GM19397 (cell line): Measurements from ENCODE around the gene CTNNA2.

ENCODE experiments used
- ATAC-seq: cut with Tn5 transposase; IDR thresholded peaks from one replicate; pipeline ENCODE4 v1.9.1; 2021; ENCODE audit warnings: mild to moderate bottlenecking, moderate library complexity; ENCODE audit not compliant: unreplicated experiment

CTNNA2 gene

DNA sequence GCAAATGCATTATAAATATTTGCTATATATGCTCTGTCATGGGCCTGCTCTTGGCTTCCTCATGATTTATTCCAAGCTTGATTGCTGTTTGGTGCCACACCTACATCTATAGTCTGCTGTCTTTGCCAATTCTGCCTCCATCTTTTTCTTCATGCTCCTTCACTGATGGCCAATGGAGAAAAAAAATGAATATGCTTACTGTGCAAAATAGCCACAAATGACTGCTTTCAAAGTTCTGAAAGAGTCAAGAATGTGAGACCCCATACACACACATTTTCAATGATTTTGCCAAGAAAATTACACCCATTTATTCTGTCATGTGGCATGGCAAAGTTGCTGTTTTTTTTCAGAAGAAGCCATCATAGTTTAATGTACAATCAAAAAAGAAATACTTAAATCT, 1097.3 kb downstream of the CTNNA2 start:
- ATAC-seq, result no peak

DNA sequence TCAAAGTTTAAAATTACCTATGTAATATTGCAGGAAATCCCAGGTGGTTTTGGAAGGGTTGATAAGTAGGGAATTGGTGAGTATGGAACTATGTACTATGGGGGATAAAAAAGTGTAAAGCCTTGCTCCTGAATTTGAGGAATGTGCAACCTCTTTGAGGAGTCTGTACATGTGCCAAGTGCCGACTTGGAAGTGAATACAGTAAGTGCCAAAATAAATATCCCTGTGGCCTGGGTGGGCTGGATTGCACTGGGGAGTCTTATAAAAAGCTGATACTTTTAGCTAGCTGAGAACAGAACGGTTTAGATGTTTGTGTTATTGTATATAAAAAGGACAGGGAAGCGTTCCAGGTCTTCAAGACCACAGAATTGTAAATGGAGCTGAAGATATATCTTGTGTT, 1108.8 kb downstream of the CTNNA2 start:
- ATAC-seq, result no peak

DNA sequence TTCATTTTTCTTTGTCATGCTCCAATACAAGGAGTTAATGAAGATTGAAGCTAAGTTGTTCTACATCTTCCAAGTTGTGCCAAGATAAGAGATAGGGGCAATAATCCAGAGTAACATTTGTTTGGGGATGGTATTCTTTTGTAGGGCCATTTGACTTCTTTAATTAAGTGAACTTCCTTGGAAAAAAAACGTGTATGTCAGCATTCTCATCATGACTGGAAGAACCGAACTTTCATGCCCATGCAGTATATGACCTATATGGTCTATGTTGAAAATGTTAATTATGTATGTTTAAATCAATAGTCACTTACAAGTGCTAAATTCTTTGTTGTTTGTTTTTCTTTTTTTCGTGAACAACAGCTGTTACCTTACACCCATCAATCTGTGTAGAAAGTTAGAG, 1111.2 kb downstream of the CTNNA2 start:
- no peak for ATAC-seq

DNA sequence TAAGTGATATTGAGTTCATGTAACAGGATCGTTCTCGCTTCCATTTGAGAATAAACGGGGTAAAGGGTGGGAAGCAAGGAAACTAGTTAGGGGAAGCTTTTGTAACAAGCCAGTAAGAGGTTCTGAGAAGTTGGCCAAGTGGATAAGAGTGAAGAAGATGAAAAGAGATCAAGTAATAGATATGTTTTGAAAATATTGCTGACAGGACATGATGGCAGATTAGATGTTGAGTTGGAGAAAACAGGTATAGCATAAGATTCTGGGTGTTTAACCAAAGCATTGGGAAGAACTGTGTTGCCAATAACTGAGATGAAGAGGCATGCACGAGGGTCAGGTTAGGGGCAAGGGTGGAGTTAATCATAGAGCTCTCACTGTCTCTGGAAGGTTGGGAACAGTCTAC, 1121.7 kb downstream of the CTNNA2 start:
- ATAC-seq, result no peak

DNA sequence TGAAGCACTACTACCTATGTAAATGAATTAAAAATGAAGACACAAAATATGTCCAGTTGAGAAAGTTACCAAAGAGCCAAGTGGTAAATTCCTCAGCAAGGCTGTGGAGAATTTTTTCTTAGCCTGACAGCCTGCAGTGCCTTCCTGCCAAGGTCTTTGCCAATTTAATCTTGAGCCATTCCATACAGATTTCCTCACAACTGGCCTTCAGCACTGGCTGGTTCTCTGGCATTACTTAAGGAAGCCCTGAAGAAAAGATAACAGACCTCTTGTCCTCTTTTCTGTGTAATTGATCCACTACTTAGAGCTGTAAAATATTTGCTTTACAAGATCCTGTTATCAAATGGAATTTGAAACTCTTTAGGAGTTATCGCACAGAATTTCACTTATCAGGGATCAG, 1125.9 kb downstream of the CTNNA2 start:
- ATAC-seq, result no peak

DNA sequence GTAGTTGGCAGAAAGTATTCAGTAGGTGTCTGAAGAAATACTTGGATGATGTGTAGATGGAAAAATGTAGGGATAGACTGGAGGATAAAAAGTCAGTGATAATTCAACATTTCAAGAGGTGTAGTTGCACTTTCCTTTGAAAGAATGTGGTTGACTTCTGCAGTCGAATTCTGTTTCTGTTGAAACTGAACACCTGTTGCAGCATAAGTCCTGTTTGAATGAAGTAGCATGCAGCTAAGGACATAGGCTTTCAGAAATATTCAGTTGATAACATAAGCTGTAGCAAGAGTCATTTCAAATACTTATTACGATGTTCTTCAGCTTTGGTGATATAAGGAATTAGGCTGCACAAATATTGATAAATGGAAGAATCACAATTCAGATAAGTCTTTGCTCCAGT, 1129.6 kb downstream of the CTNNA2 start:
- no peak for ATAC-seq

DNA sequence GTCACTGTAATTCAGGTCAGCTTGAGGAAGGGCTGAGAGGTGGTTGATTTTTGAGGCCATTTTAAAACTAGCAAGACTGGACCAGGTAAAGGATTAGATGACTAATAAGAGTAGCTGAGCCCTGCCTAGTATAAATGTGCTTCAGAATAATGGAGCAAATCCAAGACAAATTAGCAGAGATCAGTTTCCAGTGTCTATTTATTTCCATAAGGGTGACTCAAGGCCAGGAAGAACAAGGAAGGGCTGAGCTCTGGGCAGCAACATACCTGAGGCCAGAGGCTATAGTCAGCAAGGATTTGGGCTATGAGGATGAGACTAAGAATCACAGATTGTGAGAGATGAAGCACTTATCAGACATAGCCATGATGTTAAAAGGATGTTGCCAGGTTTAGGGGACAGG, 1130.7 kb downstream of the CTNNA2 start:
- no peak for ATAC-seq

DNA sequence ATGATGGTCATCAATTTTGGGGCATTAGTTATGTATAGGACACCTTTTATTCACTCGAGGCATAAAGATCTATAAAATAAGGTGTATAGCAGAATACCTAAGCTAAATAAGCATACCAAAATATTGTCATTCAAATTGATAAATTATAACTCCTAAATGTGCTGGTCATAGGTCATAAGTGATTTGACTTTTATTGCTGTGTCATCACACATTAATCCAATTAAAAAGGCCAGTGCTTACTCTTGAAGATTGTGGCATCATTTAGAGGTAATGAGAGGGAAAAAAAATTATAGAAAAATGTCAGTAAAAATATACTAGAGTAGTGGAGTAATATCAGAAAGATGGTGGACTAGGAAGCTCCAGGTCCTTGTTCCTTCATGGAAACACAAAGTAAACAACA, 1138.6 kb downstream of the CTNNA2 start:
- no peak for ATAC-seq

DNA sequence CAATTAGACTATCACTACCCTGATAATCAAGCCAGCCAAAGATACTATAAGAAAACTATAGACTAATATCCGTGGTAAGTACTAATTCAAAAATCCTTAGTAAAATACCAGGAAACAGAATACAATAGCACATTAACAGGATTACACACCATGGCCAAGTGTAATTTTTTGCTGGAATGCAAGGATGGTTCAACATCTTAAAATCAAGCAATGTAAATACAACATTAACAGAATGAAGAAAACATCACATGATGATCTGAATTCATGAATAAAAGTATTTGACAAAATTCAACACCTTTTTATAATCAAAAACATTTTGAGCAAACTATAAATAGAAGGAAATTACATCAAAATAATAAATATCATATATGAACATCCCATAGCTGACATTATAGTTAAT, 1142.4 kb downstream of the CTNNA2 start:
- no peak for ATAC-seq

DNA sequence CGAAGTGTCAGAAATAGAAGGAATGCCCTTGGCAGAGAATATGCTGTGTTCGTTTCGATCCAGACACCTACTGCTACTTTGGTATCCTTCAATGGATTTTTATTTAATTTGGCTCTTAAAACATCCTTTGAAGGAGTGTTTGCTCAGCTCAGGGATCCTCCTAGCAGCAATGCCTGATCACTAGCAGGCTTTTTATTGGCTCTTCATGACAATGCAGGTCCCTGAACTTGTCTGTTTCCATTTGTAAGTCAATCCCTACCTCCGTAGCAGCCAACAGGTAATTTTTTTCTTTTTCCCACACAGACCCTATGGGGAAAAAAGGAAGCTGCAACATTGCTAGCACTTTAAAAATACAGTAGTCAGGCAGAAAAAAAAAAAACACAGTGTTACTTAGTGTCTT, 1157.9 kb downstream of the CTNNA2 start:
- ATAC-seq, result no peak

DNA sequence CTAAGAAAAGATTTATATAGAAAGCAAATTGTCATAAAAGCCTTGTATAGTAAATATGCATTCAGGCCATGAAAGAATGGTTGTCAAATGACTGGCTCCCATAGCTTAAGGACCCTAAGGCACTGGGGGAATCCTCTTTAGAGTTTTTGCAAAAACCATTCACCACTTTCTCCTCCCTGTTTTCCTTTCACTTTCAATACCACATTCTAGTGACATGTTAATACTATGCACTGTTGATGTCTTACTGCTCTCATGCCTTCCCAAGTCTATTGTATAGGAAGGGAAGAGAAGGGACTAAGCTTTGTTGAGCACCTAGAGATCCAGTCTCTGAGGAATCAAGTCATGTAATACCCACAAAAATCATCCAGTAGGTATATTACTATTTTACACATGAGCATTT, 1174.7 kb downstream of the CTNNA2 start:
- no peak for ATAC-seq

DNA sequence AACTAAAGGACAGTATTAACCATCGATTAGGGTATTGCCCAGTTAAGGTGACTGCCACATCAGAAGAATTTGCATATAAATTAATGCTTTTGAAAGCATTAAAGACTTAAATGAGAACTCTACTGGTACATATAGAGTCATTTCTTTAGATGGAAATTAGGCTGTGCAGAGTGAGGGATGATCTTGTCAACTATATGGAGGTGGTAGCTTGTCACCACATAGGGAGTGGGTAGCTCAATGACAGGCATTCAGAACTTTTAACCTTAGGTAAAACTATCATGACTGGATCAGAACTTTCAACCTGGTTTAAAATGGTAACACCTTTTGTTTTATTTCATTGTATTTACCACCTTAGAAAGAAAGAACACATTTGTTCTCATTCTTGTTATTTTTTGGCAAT, 1176.3 kb downstream of the CTNNA2 start:
- no peak for ATAC-seq
